Mucosa of descending colon (tissue), 3 donors: ENCODE data around the gene NUCB1. TPM values are rescaled to one million over a fixed set of nuclear protein-coding genes. Genes with fewer than 3 reads are reported as not detected.
"Not testable (repeated sequence)": the region's sequence is repeated elsewhere in the genome, so short reads cannot be mapped to it uniquely, and the experiment has no call there.

Experiments
- ATAC-seq: fragments of 200-7000 bp; cut with Tn5 transposase; one replicate; pipeline ENCODE4 v1.9.1; 2020; ENCODE audit warnings: mild to moderate bottlenecking, moderate library complexity
- DNase-seq, 3 donors: peaks; one replicate each; pipeline ENCODE4 v3.0.0-alpha.2; 2020
- H3K36me3 ChIP-seq: fragments of 200-600 bp; one replicate; pipeline ENCODE4 v1.8.0; 2021; ENCODE audit warnings: low read depth, mild to moderate bottlenecking
- H3K4me1 ChIP-seq: fragments of 200-600 bp; one replicate; pipeline ENCODE4 v1.8.0; 2021; ENCODE audit warnings: low read depth, mild to moderate bottlenecking
- H3K4me3 ChIP-seq: fragments of 200-600 bp; one replicate; pipeline ENCODE4 v1.8.0; 2021; ENCODE audit warnings: mild to moderate bottlenecking
- H3K9me3 ChIP-seq: fragments of 200-600 bp; one replicate; pipeline ENCODE4 v1.8.0; 2021; ENCODE audit warnings: mild to moderate bottlenecking
- CTCF ChIP-seq: fragments of 200-600 bp; IDR thresholded peaks from one replicate; pipeline ENCODE4 v1.8.0; 2022; ENCODE audit warnings: antibody characterized with exemption, mild to moderate bottlenecking
- intact Hi-C, 2 donors: fragments of 100-400 bp; cut with DNase I in 1 of 2; cut with micrococcal nuclease in 1 of 2; formaldehyde crosslinking; loops; one replicate each; pipeline versions ENCODE4 v1.11.0 to v1.11.1; 2022; cut with DNase I, micrococcal nuclease
- total RNA-seq, 3 donors: library from RNA; stranded (reverse); fragmentation: NEBNext Ultra II Directional in 2 of 3; extraction: Animal tissue kit (Norgen Biotek cat#: 25700) in 2 of 3; gene quantifications; one replicate each; pipeline versions ENCODE4 v1.2.1 to v1.2.4, GENCODE V29; 2021 to 2023
- donor health status: DM: no; HTN: no; CAD: no; lungs with moderate emphysema.
- donor health status: DM: no; HTN: no; CAD: no.
- donor health status: DM: no; HTN: yes; CAD: no.

The NUCB1 gene
- total RNA-seq, 3 donors from 2014 or later = 171 to 219 (median 205) TPM

- H3K36me3 ChIP-seq = no peaks in the 10 kb centered on the region
- no peaks in the 10 kb centered on the region for H3K9me3 ChIP-seq
- intact Hi-C loops = no loop called here
- no peak overlapping the region for H3K4me3 ChIP-seq
- no peaks in the 10 kb centered on the region for H3K4me1 ChIP-seq
- no peak for DNase-seq
- TF ChIP-seq CTCF = no peak
- no peak for ATAC-seq
Measured at GRCh38 chr19:48883726-48884125, 16.4 kb upstream of the NUCB1 start.

GRCh38 chr19:48887861-48888612, 12.1 kb upstream of the NUCB1 start:
- Histone ChIP-seq H3K36me3 (no peaks in the 10 kb centered on the region), H3K4me3 (no peak overlapping the region), H3K9me3 (no peaks in the 10 kb centered on the region), H3K4me1 (peaks cover 4% of the 10 kb centered on the region)
- intact Hi-C loops = no loop called here
- ATAC-seq (no peak), DNase-seq (no peak)
- no peak for TF ChIP-seq CTCF

GRCh38 chr19:48889496-48889895, 10.6 kb upstream of the NUCB1 start:
- H3K4me1 ChIP-seq, DNase-seq, H3K4me3 ChIP-seq, H3K9me3 ChIP-seq, intact Hi-C loops, H3K36me3 ChIP-seq, ATAC-seq: not testable (repeated sequence)

GRCh38 chr19:48890551-48890950, 9.6 kb upstream of the NUCB1 start:
- H3K4me1 ChIP-seq = peaks cover 4% of the 10 kb centered on the region
- no peaks in the 10 kb centered on the region for H3K36me3 ChIP-seq
- H3K4me3 ChIP-seq = no peak overlapping the region
- H3K9me3 ChIP-seq = no peaks in the 10 kb centered on the region
- intact Hi-C loops = no loop called here
- TF ChIP-seq CTCF = no peak
- DNase-seq (no peak), ATAC-seq (no peak)

- H3K36me3 ChIP-seq = no peaks in the 10 kb centered on the region
- no peak for TF ChIP-seq CTCF
- DNase-seq (no peak), ATAC-seq (no peak)
- peaks cover 4% of the 10 kb centered on the region for H3K4me1 ChIP-seq
- intact Hi-C loops = no loop called here
- no peaks in the 10 kb centered on the region for H3K9me3 ChIP-seq
- no peak overlapping the region for H3K4me3 ChIP-seq
Measured at GRCh38 chr19:48895226-48895625, 4.9 kb upstream of the NUCB1 start.

- H3K4me1 ChIP-seq = peaks cover 4% of the 10 kb centered on the region
- intact Hi-C loops = no loop called here
- TF ChIP-seq CTCF = no peak
- H3K9me3 ChIP-seq = no peaks in the 10 kb centered on the region
- H3K4me3 ChIP-seq = no peak overlapping the region
- peak; percentile 59 to 75 (median 67) for DNase-seq
- peak; percentile 16 for ATAC-seq
- H3K36me3 ChIP-seq = no peaks in the 10 kb centered on the region
Measured at GRCh38 chr19:48896191-48896720, 3.9 kb upstream of the NUCB1 start.
